Spinal cord (tissue), 10 donors: ENCODE measurements around the gene LIMS1. TPM values are rescaled to one million over a fixed set of nuclear protein-coding genes. Genes with fewer than 3 reads are reported as not detected.

ENCODE experiments used
- DNase-seq, 6 donors: peaks; one replicate each; pipeline versions ENCODE4 v3.0.0 to v3.0.0-alpha.2; 2013 to 2015; ENCODE audit warnings: low spot score in 6 of 6, low read depth in 4 of 6
- H3K27ac ChIP-seq: one replicate; pipeline ENCODE4 v1.5.1; 2013; ENCODE audit warnings: low read depth, low read length, control low read depth
- H3K27me3 ChIP-seq: one replicate; pipeline ENCODE4 v1.6.1; 2013; ENCODE audit warnings: low read length; ENCODE audit not compliant: control insufficient read depth, insufficient read depth
- H3K36me3 ChIP-seq: one replicate; pipeline ENCODE4 v1.6.1; 2013; ENCODE audit warnings: low read length; ENCODE audit not compliant: control insufficient read depth, insufficient read depth
- H3K4me1 ChIP-seq: one replicate; pipeline ENCODE4 v1.6.1; 2013; ENCODE audit warnings: low read length; ENCODE audit not compliant: control insufficient read depth, insufficient read depth
- H3K4me3 ChIP-seq: one replicate; pipeline ENCODE4 v1.5.1; 2013; ENCODE audit warnings: low read depth, low read length, control low read depth
- H3K9me3 ChIP-seq: one replicate; pipeline ENCODE4 v1.6.1; 2013; ENCODE audit warnings: low read length; ENCODE audit not compliant: control insufficient read depth, insufficient read depth
- WGBS: methylation state at CpG from one replicate; pipeline ENCODE4 v1.1.5; 2013; ENCODE audit warnings: missing lambda C conversion rate; ENCODE audit not compliant: insufficient coverage; 5-methylcytosine and 5-hydroxymethylcytosine counted together
- polyA plus RNA-seq, 2 donors: library from polyadenylated mRNA; unstranded; fragments of 120-200 nt; gene quantifications; one replicate each; pipeline ENCODE4 v1.2.1, GENCODE V29; 2013; ENCODE audit not compliant: insufficient read length in 2 of 2
- total RNA-seq, 2 donors: library from RNA; depleted of rRNA in 1 of 2; stranded (reverse); fragments of 120-200 nt in 1 of 2; fragments of >200 nt in 1 of 2; gene quantifications; one replicate each; pipeline versions ENCODE4 v1.2.3 to v1.2.4, GENCODE V29; 2013 to 2014
- donor health status: healthy.

LIMS1 gene
- total and polyA plus RNA-seq, 4 donors: 26.2 to 46.1 (median 38.7) TPM

DNA sequence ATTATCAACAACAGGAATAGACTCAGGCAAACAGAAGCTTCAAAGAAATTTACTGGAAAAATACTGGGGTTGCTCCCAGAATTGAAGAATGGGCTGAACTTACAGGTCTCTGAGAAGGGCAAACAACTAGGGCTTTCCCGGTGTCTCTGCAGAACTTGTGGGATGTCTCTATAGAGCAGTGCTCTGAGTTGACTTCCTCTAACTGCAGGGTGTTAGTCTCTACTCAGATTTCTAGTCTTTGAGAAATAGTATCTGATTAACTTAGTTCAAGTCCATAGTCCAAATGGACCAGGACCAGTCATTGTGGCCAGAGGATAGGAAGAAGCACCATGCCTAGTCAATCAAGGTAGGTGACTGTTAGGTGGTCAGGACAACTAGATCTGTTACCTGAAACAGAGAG, 45.8 kb downstream of the LIMS1 start:
- no peaks in the 10 kb centered on the region for H3K27me3 ChIP-seq
- no peaks in the 10 kb centered on the region for H3K36me3 ChIP-seq
- no peaks in the 10 kb centered on the region for H3K9me3 ChIP-seq
- H3K27ac ChIP-seq: no peak overlapping the region
- 90% methylated on average over 1 of the region's 1 CpG for WGBS
- no peak overlapping the region for H3K4me3 ChIP-seq
- DNase-seq: no peak
- peaks cover 5% of the 10 kb centered on the region for H3K4me1 ChIP-seq

DNA sequence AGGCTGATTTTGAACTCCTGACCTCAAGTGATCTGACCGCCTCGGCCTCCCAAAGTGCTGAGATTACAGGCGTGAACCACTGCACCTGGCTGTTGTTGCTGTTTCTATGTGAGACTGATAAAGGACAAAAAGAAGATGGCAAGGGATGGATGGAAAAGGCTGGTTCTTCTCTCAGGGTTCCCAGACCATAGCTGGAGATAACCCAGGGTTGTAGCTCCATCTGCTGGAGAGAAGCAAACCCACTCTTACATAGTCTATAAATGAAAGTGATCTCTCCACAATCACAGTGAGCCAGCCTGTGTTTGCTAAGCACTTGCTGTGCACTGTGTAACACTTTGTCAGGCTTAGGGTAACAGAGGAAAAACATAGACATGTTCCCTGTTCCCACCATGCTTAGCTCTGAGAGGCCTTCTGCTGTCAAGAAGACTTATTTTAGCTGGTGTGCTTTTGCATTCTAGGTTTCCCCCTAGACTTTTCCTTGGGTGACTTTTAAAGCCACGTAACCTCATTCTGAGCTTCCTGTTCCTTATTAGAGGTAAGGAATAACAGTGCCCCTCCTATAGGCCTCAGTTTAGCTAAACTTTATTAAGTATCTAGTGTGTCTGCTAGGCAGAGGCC, 49.7 kb downstream of the LIMS1 start:
- Histone ChIP-seq H3K27ac (no peak overlapping the region), H3K4me1 (peaks cover 8% of the 10 kb centered on the region), H3K9me3 (no peaks in the 10 kb centered on the region), H3K27me3 (no peaks in the 10 kb centered on the region), H3K36me3 (no peaks in the 10 kb centered on the region), H3K4me3 (no peak overlapping the region)
- WGBS: 80% methylated on average over 4 of the region's 4 CpGs
- peak; percentile 56 to 92 (median 62) for DNase-seq

DNA sequence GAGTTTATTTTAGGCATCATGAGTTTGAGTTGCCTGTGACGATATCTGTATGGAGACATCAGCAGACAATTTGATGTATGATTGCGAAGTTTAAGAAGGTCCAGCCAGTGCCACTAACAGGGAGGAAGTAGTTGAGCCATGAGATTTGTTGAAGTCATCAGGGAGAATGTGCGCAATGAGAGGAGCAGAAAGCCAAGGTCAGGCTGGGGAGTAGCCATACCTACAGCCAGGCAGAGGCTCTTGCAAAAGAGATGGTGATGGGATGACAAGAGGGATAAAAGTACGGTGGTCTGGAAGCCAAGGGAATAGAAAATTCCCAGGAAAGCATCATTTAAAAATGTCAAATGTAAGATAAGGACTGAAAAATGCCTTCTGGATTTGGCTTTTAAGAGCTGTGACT, 51.2 kb downstream of the LIMS1 start:
- no peak for DNase-seq
- WGBS: 94% methylated on average over 4 of the region's 4 CpGs
- no peaks in the 10 kb centered on the region for H3K27me3 ChIP-seq
- no peak overlapping the region for H3K4me3 ChIP-seq
- H3K27ac ChIP-seq: no peak overlapping the region
- H3K4me1 ChIP-seq: peaks cover 3% of the 10 kb centered on the region
- H3K9me3 ChIP-seq: no peaks in the 10 kb centered on the region
- no peaks in the 10 kb centered on the region for H3K36me3 ChIP-seq

DNA sequence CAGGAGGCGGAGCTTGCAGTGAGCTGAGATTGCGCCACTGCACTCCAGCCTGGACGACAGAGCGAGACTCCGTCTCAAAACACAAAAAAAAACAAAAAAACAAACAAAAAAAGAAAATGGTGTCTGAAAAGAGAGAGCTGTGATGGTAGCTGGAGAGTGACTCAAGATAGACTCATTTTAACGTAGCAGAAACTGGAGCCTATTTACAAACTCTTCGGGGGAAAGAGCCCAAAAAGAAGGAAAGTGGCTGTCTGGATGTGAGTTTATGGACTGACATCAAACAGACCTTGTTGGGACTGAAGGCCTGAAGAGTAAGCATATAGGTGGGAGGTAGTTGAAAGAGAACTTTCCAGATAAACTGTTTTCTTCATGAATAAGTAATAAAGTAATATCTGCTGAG, 51.8 kb downstream of the LIMS1 start:
- no peaks in the 10 kb centered on the region for H3K9me3 ChIP-seq
- no peaks in the 10 kb centered on the region for H3K36me3 ChIP-seq
- H3K4me1 ChIP-seq: peaks cover 3% of the 10 kb centered on the region
- no peak for DNase-seq
- 92% methylated on average over 2 of the region's 7 CpGs for WGBS
- H3K27ac ChIP-seq: peak overlapping the region; percentile 4
- no peaks in the 10 kb centered on the region for H3K27me3 ChIP-seq
- no peak overlapping the region for H3K4me3 ChIP-seq

DNA sequence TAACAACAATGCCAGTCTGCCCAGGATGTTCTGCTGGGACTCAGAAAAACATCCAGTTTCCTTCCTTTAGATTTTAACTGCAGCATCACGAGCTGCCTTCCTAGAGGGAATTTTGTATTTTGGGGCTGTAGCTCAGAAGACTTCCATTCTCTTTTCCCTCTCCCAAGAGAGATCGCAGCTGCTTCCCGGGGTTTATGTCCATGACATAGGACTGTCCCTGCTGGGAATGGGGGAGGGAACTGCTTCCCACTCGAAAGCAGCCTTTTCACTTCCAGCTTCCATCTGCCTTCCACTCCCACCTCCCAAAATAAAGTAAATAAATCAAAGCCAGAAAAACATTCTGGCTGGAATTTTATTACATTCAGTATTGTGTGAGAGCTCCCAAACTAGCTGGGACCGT, 52.4 kb downstream of the LIMS1 start:
- Histone ChIP-seq H3K27me3 (no peaks in the 10 kb centered on the region), H3K9me3 (no peaks in the 10 kb centered on the region), H3K36me3 (no peaks in the 10 kb centered on the region), H3K4me3 (no peak overlapping the region), H3K4me1 (peaks cover 3% of the 10 kb centered on the region), H3K27ac (peak overlapping the region; percentile 4)
- WGBS: 29% methylated on average over 1 of the region's 5 CpGs
- DNase-seq: no peak

DNA sequence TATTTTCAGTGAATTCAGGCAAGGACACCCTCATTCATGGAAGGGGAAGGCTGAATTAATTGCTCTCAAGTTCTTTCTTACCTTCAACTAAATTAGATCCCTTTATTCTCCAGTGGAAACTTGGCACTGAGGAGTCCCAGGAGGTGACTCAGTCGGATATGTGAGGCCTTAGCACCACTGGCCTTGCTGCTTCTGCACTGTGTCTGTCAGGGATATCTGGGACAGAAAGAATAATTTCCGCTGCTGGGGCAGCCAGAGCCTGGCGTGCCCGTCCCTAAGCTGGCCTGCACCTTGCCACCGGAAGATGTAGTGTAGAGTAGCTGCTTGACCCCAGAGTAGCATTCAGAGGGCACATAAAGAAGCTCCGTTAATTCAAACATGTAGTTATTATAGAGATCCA, 53.4 kb downstream of the LIMS1 start:
- H3K4me1 ChIP-seq: peaks cover 3% of the 10 kb centered on the region
- no peak for DNase-seq
- WGBS: 33% methylated on average over 3 of the region's 6 CpGs

DNA sequence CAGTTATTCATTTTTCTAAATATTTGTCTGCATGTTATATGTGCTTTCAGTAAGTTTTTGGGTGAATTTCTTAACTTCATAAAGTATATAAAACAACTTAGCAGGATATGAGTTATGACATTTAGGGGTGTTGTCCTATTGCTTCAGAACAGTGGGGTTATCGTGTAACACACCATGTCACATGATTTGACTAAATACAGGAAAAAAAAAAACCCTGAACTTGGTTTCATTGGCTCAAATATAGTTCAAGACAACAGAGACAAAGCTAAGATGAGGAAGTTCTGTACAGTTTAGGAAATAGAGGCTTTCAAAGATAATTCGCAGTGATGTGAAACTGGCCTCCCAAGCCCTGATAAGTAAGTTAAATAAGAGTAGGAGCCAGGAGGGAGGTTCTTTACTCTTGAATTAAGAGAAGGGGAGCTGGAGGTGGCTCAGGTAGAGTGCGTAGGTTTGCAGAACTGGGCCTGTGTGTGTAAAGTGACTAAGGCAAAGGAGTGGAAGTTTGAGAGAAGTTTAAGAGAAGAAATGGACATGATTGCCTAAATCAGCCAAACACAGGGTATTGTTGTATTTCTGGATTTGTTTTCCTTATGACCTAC, 53.9 kb downstream of the LIMS1 start:
- Histone ChIP-seq H3K4me3 (no peak overlapping the region), H3K9me3 (no peaks in the 10 kb centered on the region), H3K27me3 (no peaks in the 10 kb centered on the region), H3K36me3 (no peaks in the 10 kb centered on the region), H3K27ac (no peak overlapping the region), H3K4me1 (peaks cover 3% of the 10 kb centered on the region)
- no peak for DNase-seq
- 86% methylated on average over 2 of the region's 3 CpGs for WGBS

More for the DNA sequence above, 53.4 kb downstream of the LIMS1 start:
- Histone ChIP-seq H3K9me3 (no peaks in the 10 kb centered on the region), H3K27me3 (no peaks in the 10 kb centered on the region), H3K36me3 (no peaks in the 10 kb centered on the region), H3K27ac (peak overlapping the region; percentile 1), H3K4me3 (no peak overlapping the region)

DNA sequence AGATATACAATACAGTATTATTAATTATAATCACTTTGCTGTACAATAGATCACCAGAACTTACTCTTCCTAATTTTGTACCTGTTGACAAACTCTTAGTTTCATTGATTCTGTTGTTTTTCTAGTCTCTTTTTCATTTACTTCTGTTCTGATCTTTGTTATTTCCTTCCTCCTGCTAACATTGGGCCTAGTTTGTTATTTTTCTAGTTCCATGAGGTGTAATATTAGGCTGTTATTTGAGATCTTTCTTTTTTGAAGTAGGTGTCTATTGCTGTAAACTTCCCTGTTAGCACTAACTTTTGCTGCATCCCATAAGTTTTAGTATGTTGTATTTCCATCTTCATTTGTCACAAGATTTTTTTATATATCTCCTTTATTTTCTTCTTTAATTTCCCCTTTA, 55.1 kb downstream of the LIMS1 start:
- Histone ChIP-seq H3K4me3 (no peak overlapping the region), H3K36me3 (no peaks in the 10 kb centered on the region), H3K9me3 (no peaks in the 10 kb centered on the region), H3K27ac (no peak overlapping the region), H3K4me1 (peaks cover 3% of the 10 kb centered on the region), H3K27me3 (no peaks in the 10 kb centered on the region)
- no peak for DNase-seq

DNA sequence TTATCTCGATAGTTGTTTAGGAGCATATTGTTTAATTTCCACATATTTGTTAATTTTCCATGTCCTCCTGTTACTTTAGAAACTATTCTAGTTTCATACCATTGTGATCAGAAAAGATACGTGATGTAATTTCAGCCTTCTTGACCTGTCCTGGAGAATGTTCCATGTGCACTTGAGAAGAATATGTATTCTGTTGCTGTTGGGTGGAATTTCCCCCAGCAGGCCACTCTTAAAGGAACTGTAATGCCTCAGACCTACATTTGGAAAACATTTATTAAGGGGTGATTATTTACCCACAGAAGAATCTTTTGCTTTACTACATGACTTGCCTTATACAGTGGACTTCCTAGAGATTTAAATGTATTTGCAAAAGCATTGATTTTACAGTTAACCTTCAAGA, 55.5 kb downstream of the LIMS1 start:
- Histone ChIP-seq H3K4me1 (peaks cover 3% of the 10 kb centered on the region), H3K27ac (no peak overlapping the region)

DNA sequence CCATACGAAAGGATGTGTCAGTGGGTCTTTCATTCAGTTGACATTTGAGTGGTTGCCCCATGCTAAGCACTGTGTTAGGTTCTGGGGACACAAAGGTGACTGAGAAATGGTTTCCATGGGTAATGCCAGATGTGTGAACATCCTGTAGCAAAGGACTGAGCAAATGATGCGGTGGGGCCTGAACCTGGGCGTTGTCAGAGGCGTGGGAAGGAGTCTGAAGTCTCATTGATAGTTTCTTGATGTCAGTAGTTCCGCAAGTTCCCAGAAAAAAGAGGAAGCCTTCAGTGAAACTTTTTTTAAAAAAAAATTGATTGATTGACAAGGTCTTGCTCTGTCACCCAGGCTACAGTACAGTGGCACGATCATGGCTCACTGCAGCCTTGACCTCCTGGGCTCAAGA, 56.9 kb downstream of the LIMS1 start:
- Histone ChIP-seq H3K27ac (no peak overlapping the region), H3K4me1 (peaks cover 3% of the 10 kb centered on the region), H3K36me3 (no peaks in the 10 kb centered on the region), H3K9me3 (no peaks in the 10 kb centered on the region), H3K4me3 (no peak overlapping the region), H3K27me3 (no peaks in the 10 kb centered on the region)
- WGBS: 97% methylated on average over 6 of the region's 6 CpGs
- no peak for DNase-seq

More for the DNA sequence above, 55.5 kb downstream of the LIMS1 start:
- no peak for DNase-seq
- no CpG with 5 or more reads among the region's 2 CpGs for WGBS
- Histone ChIP-seq H3K4me3 (no peak overlapping the region), H3K9me3 (no peaks in the 10 kb centered on the region), H3K36me3 (no peaks in the 10 kb centered on the region), H3K27me3 (no peaks in the 10 kb centered on the region)
